Measurements from ENCODE around the gene RYR2.

The RYR2 gene

GRCh38 chr1:237478842-237479241 is 436.9 kb downstream of the RYR2 start:
- Histone ChIP-seq H3K9me3 (ENCODE audit: control insufficient read depth, low read length) (no peaks in the 10 kb centered on the region), H3K4me1 (ENCODE audit: control insufficient read depth, insufficient read depth, low read length) (no peaks in the 10 kb centered on the region), H3K36me3 (ENCODE audit: control insufficient read depth, insufficient read depth, low read length) (no peaks in the 10 kb centered on the region), H3K27ac (ENCODE audit: insufficient read depth, low read depth, low read length, poor library complexity, severe bottlenecking) (no peak overlapping the region), H3K4me3 (ENCODE audit: insufficient read depth, low read depth, low read length) (no peak overlapping the region), H3K27me3 (ENCODE audit: control insufficient read depth, insufficient read depth, low read length, poor library complexity, severe bottlenecking) (no peaks in the 10 kb centered on the region)
- WGBS, 2 experiments, result 93 to 95% methylated on average over 3 of the region's 3 CpGs

- Histone ChIP-seq H3K27me3 (ENCODE audit: control insufficient read depth, insufficient read depth, low read length, poor library complexity, severe bottlenecking) (no peaks in the 10 kb centered on the region), H3K4me3 (ENCODE audit: insufficient read depth, low read depth, low read length) (no peak overlapping the region), H3K36me3 (ENCODE audit: control insufficient read depth, insufficient read depth, low read length) (no peaks in the 10 kb centered on the region), H3K9me3 (ENCODE audit: control insufficient read depth, low read length) (no peaks in the 10 kb centered on the region), H3K4me1 (ENCODE audit: control insufficient read depth, insufficient read depth, low read length) (no peaks in the 10 kb centered on the region), H3K27ac (ENCODE audit: insufficient read depth, low read depth, low read length, poor library complexity, severe bottlenecking) (no peak overlapping the region)
- WGBS, 2 experiments, result 90 to 91% methylated on average over 2 of the region's 2 CpGs
These were observed 440.8 kb downstream of the RYR2 start for GRCh38 chr1:237482777-237483176.

GRCh38 chr1:237492359-237492758 is 450.4 kb downstream of the RYR2 start:
- Histone ChIP-seq H3K9me3 (ENCODE audit: control insufficient read depth, low read length) (no peaks in the 10 kb centered on the region), H3K4me3 (ENCODE audit: insufficient read depth, low read depth, low read length) (no peak overlapping the region), H3K27ac (ENCODE audit: insufficient read depth, low read depth, low read length, poor library complexity, severe bottlenecking) (no peak overlapping the region), H3K4me1 (ENCODE audit: control insufficient read depth, insufficient read depth, low read length) (no peaks in the 10 kb centered on the region), H3K36me3 (ENCODE audit: control insufficient read depth, insufficient read depth, low read length) (no peaks in the 10 kb centered on the region), H3K27me3 (ENCODE audit: control insufficient read depth, insufficient read depth, low read length, poor library complexity, severe bottlenecking) (no peaks in the 10 kb centered on the region)
- 72 to 78% methylated on average over 1 of the region's 1 CpG for WGBS, 2 experiments

- Histone ChIP-seq H3K36me3 (ENCODE audit: control insufficient read depth, insufficient read depth, low read length) (no peaks in the 10 kb centered on the region), H3K4me3 (ENCODE audit: insufficient read depth, low read depth, low read length) (no peak overlapping the region), H3K27me3 (ENCODE audit: control insufficient read depth, insufficient read depth, low read length, poor library complexity, severe bottlenecking) (no peaks in the 10 kb centered on the region), H3K4me1 (ENCODE audit: control insufficient read depth, insufficient read depth, low read length) (no peaks in the 10 kb centered on the region), H3K9me3 (ENCODE audit: control insufficient read depth, low read length) (no peaks in the 10 kb centered on the region), H3K27ac (ENCODE audit: insufficient read depth, low read depth, low read length, poor library complexity, severe bottlenecking) (no peak overlapping the region)
- 97 to 98% methylated on average over 5 to 6 of the region's 6 CpGs for WGBS, 2 experiments
These were observed 458.6 kb downstream of the RYR2 start for GRCh38 chr1:237500566-237500965.

- WGBS, 2 experiments, result 94 to 95% methylated on average over 8 of the region's 8 CpGs
- Histone ChIP-seq H3K9me3 (ENCODE audit: control insufficient read depth, low read length) (no peaks in the 10 kb centered on the region), H3K36me3 (ENCODE audit: control insufficient read depth, insufficient read depth, low read length) (no peaks in the 10 kb centered on the region), H3K4me3 (ENCODE audit: insufficient read depth, low read depth, low read length) (no peak overlapping the region), H3K27me3 (ENCODE audit: control insufficient read depth, insufficient read depth, low read length, poor library complexity, severe bottlenecking) (no peaks in the 10 kb centered on the region), H3K4me1 (ENCODE audit: control insufficient read depth, insufficient read depth, low read length) (no peaks in the 10 kb centered on the region), H3K27ac (ENCODE audit: insufficient read depth, low read depth, low read length, poor library complexity, severe bottlenecking) (no peak overlapping the region)
These were observed 461.3 kb downstream of the RYR2 start for GRCh38 chr1:237503292-237503691.

GRCh38 chr1:237507005-237507404 is 465.0 kb downstream of the RYR2 start:
- Histone ChIP-seq H3K27ac (ENCODE audit: insufficient read depth, low read depth, low read length, poor library complexity, severe bottlenecking) (no peak overlapping the region), H3K4me3 (ENCODE audit: insufficient read depth, low read depth, low read length) (no peak overlapping the region), H3K9me3 (ENCODE audit: control insufficient read depth, low read length) (no peaks in the 10 kb centered on the region), H3K36me3 (ENCODE audit: control insufficient read depth, insufficient read depth, low read length) (no peaks in the 10 kb centered on the region), H3K4me1 (ENCODE audit: control insufficient read depth, insufficient read depth, low read length) (no peaks in the 10 kb centered on the region), H3K27me3 (ENCODE audit: control insufficient read depth, insufficient read depth, low read length, poor library complexity, severe bottlenecking) (no peaks in the 10 kb centered on the region)
- WGBS, 2 experiments, result 96 to 97% methylated on average over 2 of the region's 2 CpGs

GRCh38 chr1:237509748-237510147 is 467.8 kb downstream of the RYR2 start:
- H3K27ac ChIP-seq (ENCODE audit: insufficient read depth, low read depth, low read length, poor library complexity, severe bottlenecking), result no peak overlapping the region
- no peaks in the 10 kb centered on the region for H3K4me1 ChIP-seq (ENCODE audit: control insufficient read depth, insufficient read depth, low read length)
- H3K36me3 ChIP-seq (ENCODE audit: control insufficient read depth, insufficient read depth, low read length), result no peaks in the 10 kb centered on the region
- no peak overlapping the region for H3K4me3 ChIP-seq (ENCODE audit: insufficient read depth, low read depth, low read length)
- no peaks in the 10 kb centered on the region for H3K9me3 ChIP-seq (ENCODE audit: control insufficient read depth, low read length)
- no peaks in the 10 kb centered on the region for H3K27me3 ChIP-seq (ENCODE audit: control insufficient read depth, insufficient read depth, low read length, poor library complexity, severe bottlenecking)
- WGBS, 2 experiments, result 84 to 94% methylated on average over 2 of the region's 2 CpGs

GRCh38 chr1:237525102-237525501 is 483.1 kb downstream of the RYR2 start:
- WGBS, 2 experiments, result 89 to 92% methylated on average over 3 of the region's 3 CpGs
- Histone ChIP-seq H3K36me3 (ENCODE audit: control insufficient read depth, insufficient read depth, low read length) (no peaks in the 10 kb centered on the region), H3K4me3 (ENCODE audit: insufficient read depth, low read depth, low read length) (no peak overlapping the region), H3K27me3 (ENCODE audit: control insufficient read depth, insufficient read depth, low read length, poor library complexity, severe bottlenecking) (no peaks in the 10 kb centered on the region), H3K4me1 (ENCODE audit: control insufficient read depth, insufficient read depth, low read length) (no peaks in the 10 kb centered on the region), H3K27ac (ENCODE audit: insufficient read depth, low read depth, low read length, poor library complexity, severe bottlenecking) (no peak overlapping the region), H3K9me3 (ENCODE audit: control insufficient read depth, low read length) (no peaks in the 10 kb centered on the region)

- H3K9me3 ChIP-seq (ENCODE audit: control insufficient read depth, low read length), result no peaks in the 10 kb centered on the region
- H3K36me3 ChIP-seq (ENCODE audit: control insufficient read depth, insufficient read depth, low read length), result no peaks in the 10 kb centered on the region
- 92 to 93% methylated on average over 3 to 4 of the region's 4 CpGs for WGBS, 2 experiments
These were observed 485.8 kb downstream of the RYR2 start for GRCh38 chr1:237527761-237528160.

GRCh38 chr1:237528545-237528944 is 486.6 kb downstream of the RYR2 start:
- WGBS, 2 experiments, result 82 to 96% methylated on average over 2 of the region's 2 CpGs
- H3K27ac ChIP-seq (ENCODE audit: insufficient read depth, low read depth, low read length, poor library complexity, severe bottlenecking), result no peak overlapping the region

More at GRCh38 chr1:237527761-237528160, 485.8 kb downstream of the RYR2 start:
- Histone ChIP-seq H3K4me3 (ENCODE audit: insufficient read depth, low read depth, low read length) (no peak overlapping the region), H3K27ac (ENCODE audit: insufficient read depth, low read depth, low read length, poor library complexity, severe bottlenecking) (no peak overlapping the region), H3K4me1 (ENCODE audit: control insufficient read depth, insufficient read depth, low read length) (no peaks in the 10 kb centered on the region), H3K27me3 (ENCODE audit: control insufficient read depth, insufficient read depth, low read length, poor library complexity, severe bottlenecking) (no peaks in the 10 kb centered on the region)

GRCh38 chr1:237539055-237539454 is 497.1 kb downstream of the RYR2 start:
- H3K9me3 ChIP-seq (ENCODE audit: control insufficient read depth, low read length), result no peaks in the 10 kb centered on the region
- H3K4me3 ChIP-seq (ENCODE audit: insufficient read depth, low read depth, low read length), result no peak overlapping the region
- H3K27me3 ChIP-seq (ENCODE audit: control insufficient read depth, insufficient read depth, low read length, poor library complexity, severe bottlenecking), result no peaks in the 10 kb centered on the region
- H3K4me1 ChIP-seq (ENCODE audit: control insufficient read depth, insufficient read depth, low read length), result no peaks in the 10 kb centered on the region
- 100% methylated on average over 2 of the region's 2 CpGs; no CpG with 5 or more reads in 1 of the 2 experiments for WGBS, 2 experiments
- H3K36me3 ChIP-seq (ENCODE audit: control insufficient read depth, insufficient read depth, low read length), result no peaks in the 10 kb centered on the region
- H3K27ac ChIP-seq (ENCODE audit: insufficient read depth, low read depth, low read length, poor library complexity, severe bottlenecking), result no peak overlapping the region

More at GRCh38 chr1:237528545-237528944, 486.6 kb downstream of the RYR2 start:
- Histone ChIP-seq H3K27me3 (ENCODE audit: control insufficient read depth, insufficient read depth, low read length, poor library complexity, severe bottlenecking) (no peaks in the 10 kb centered on the region), H3K4me3 (ENCODE audit: insufficient read depth, low read depth, low read length) (no peak overlapping the region), H3K36me3 (ENCODE audit: control insufficient read depth, insufficient read depth, low read length) (no peaks in the 10 kb centered on the region), H3K4me1 (ENCODE audit: control insufficient read depth, insufficient read depth, low read length) (no peaks in the 10 kb centered on the region), H3K9me3 (ENCODE audit: control insufficient read depth, low read length) (no peaks in the 10 kb centered on the region)
